OCI-LY7 (cell line): ENCODE data around the gene RASAL1. TPM values are rescaled to one million over a fixed set of nuclear protein-coding genes. Genes with fewer than 3 reads are reported as not detected.
A peak's percentile ranks its signal among the peaks of the same experiment; 100 is the strongest.

ENCODE experiments used
- BruUV-seq: library from RNA; stranded (reverse); fragments of 400-500 nt; replicated peaks from 2 replicates; lab custom pipeline; 2021; lab: Mats Ljungman, UMichigan
- CTCF ChIA-PET: fragments of 300-600 bp; sonication (Branson Sonifier 250); formaldehyde crosslinking; loops from one replicate; lab custom pipeline; 2022; ENCODE audit warnings: antibody characterized with exemption; ENCODE audit not compliant: unreplicated experiment; lab: Charles Lee
- POLR2A ChIA-PET: fragments of 300-600 bp; sonication (Branson Sonifier 250); formaldehyde crosslinking; loops from one replicate; lab custom pipeline; 2022; ENCODE audit warnings: antibody characterized with exemption; lab: Charles Lee
- DNase-seq: peaks from one replicate; pipeline ENCODE4 v3.0.0-alpha.2; 2015; ENCODE audit warnings: low spot score
- H2AFZ ChIP-seq: fragments of 200-600 bp; sonication (generic), shearing (Covaris generic); 2 replicates; pipeline ENCODE4 v1.6.1; 2014; ENCODE audit warnings: mild to moderate bottlenecking, antibody characterized with exemption, low read length, moderate library complexity
- H3K27ac ChIP-seq: fragments of 200-600 bp; sonication (generic); 2 replicates; pipeline ENCODE4 v1.5.1; 2014; ENCODE audit warnings: mixed run types, low read depth, mild to moderate bottlenecking, moderate library complexity, low read length, inconsistent platforms; ENCODE audit not compliant: poor library complexity, severe bottlenecking
- H3K36me3 ChIP-seq: fragments of 200-600 bp; sonication (generic); 2 replicates; pipeline ENCODE4 v1.6.1; 2014; ENCODE audit warnings: mild to moderate bottlenecking, antibody characterized with exemption, low read length, moderate library complexity, mixed read lengths; ENCODE audit not compliant: insufficient read depth
- H3K4me1 ChIP-seq: fragments of 200-600 bp; sonication (generic); 2 replicates; pipeline ENCODE4 v1.5.1; 2014; ENCODE audit warnings: mild to moderate bottlenecking, low read length; ENCODE audit not compliant: insufficient read depth, poor library complexity, severe bottlenecking
- H3K4me2 ChIP-seq: fragments of 200-600 bp; sonication (generic); 2 replicates; pipeline ENCODE4 v1.6.1; 2014; ENCODE audit warnings: mild to moderate bottlenecking, low read length
- H3K4me3 ChIP-seq: fragments of 200-600 bp; sonication (generic); 2 replicates; pipeline ENCODE4 v1.5.1; 2014; ENCODE audit warnings: mild to moderate bottlenecking, low read depth, low read length; ENCODE audit not compliant: poor library complexity, severe bottlenecking
- H3K79me2 ChIP-seq: fragments of 200-600 bp; sonication (generic); 2 replicates; pipeline ENCODE4 v1.6.1; 2016; ENCODE audit warnings: low read depth, mild to moderate bottlenecking, low read length, moderate library complexity, mixed read lengths; ENCODE audit not compliant: insufficient read depth
- H3K9me2 ChIP-seq: fragments of 200-600 bp; sonication (generic); 2 replicates; pipeline ENCODE4 v1.6.1; 2016; ENCODE audit warnings: mild to moderate bottlenecking, low read length, mixed read lengths; ENCODE audit not compliant: insufficient read depth
- H3K9me3 ChIP-seq: fragments of 200-600 bp; sonication (generic); 2 replicates; pipeline ENCODE4 v1.6.1; 2014; ENCODE audit warnings: mild to moderate bottlenecking, mixed run types, low read length, mixed read lengths
- H4K20me1 ChIP-seq: fragments of 200-600 bp; sonication (generic); 2 replicates; pipeline ENCODE4 v1.6.1; 2014; ENCODE audit warnings: mild to moderate bottlenecking, antibody characterized with exemption, low read length, moderate library complexity, mixed read lengths; ENCODE audit not compliant: insufficient read depth
- EZH2phosphoT487 ChIP-seq: fragments of 200-600 bp; sonication (generic); IDR thresholded peaks from 2 replicates; pipeline ENCODE4 v1.6.1; 2018; ENCODE audit warnings: low read depth, borderline replicate concordance, mild to moderate bottlenecking, mixed run types, antibody characterized with exemption, low read length, moderate library complexity, mixed read lengths
- intact Hi-C: fragments of 100-400 bp; cut with micrococcal nuclease; formaldehyde crosslinking; loops from one replicate; pipeline ENCODE4 v1.10.0; 2022; ENCODE audit not compliant: unreplicated experiment
- total RNA-seq, 2 experiments: library from RNA; depleted of rRNA in 1 of 2; stranded (reverse); fragments of >200 nt in 1 of 2; shearing (Covaris generic) in 1 of 2; gene quantifications; 2 replicates each; pipeline ENCODE4 v1.2.3, GENCODE V29; 2014 to 2022
- TF ChIP-seq, protein P1 (sequence below): fragments of 200-600 bp; sonication (generic); conservative IDR thresholded peaks from 2 replicates; pipeline ENCODE4 v1.5.1; 2014; ENCODE audit warnings: mild to moderate bottlenecking, antibody characterized with exemption, low read length, moderate library complexity, mixed read lengths

RASAL1 gene
- total RNA-seq, 2 experiments from 2014 or later, result 74.4 to 89.1 TPM

GRCh38 chr12:113140706-113141105, 5.1 kb upstream of the RASAL1 start:
- Histone ChIP-seq H3K4me1 (peaks cover 72% of the 10 kb centered on the region), H2AFZ (peak overlapping the region; percentile 74; the same call in 1 of the 2 replicates), H3K27ac (peak overlapping the region; percentile 39), H3K9me2 (no peaks in the 10 kb centered on the region), H3K79me2 (no peaks in the 10 kb centered on the region), H3K9me3 (no peaks in the 10 kb centered on the region), H3K4me2 (peak overlapping the region; percentile 84), H4K20me1 (no peaks in the 10 kb centered on the region), H3K4me3 (peak overlapping the region; percentile 57), H3K36me3 (no peaks in the 10 kb centered on the region)
- ChIA-PET POLR2A (interaction anchor here (0.8 to 2.2 kb wide), 4 partner anchors 12 to 44 kb away, joined by 3 to 5 read pairs (median 4); partner anchors contain the start of genes DDX54 and RITA1), CTCF (interaction anchor here (1.4 kb wide), 1 partner anchor 10 kb away, joined by 3 read pairs; no protein-coding TSS in a partner anchor)
- no peak for DNase-seq
- intact Hi-C loops, result no loop called here
- TF ChIP-seq EZH2phosphoT487, result no peak
- TF ChIP-seq, protein P1, sequence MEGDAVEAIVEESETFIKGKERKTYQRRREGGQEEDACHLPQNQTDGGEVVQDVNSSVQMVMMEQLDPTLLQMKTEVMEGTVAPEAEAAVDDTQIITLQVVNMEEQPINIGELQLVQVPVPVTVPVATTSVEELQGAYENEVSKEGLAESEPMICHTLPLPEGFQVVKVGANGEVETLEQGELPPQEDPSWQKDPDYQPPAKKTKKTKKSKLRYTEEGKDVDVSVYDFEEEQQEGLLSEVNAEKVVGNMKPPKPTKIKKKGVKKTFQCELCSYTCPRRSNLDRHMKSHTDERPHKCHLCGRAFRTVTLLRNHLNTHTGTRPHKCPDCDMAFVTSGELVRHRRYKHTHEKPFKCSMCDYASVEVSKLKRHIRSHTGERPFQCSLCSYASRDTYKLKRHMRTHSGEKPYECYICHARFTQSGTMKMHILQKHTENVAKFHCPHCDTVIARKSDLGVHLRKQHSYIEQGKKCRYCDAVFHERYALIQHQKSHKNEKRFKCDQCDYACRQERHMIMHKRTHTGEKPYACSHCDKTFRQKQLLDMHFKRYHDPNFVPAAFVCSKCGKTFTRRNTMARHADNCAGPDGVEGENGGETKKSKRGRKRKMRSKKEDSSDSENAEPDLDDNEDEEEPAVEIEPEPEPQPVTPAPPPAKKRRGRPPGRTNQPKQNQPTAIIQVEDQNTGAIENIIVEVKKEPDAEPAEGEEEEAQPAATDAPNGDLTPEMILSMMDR, result no peak
- no TSS peak for BruUV-seq

DNA sequence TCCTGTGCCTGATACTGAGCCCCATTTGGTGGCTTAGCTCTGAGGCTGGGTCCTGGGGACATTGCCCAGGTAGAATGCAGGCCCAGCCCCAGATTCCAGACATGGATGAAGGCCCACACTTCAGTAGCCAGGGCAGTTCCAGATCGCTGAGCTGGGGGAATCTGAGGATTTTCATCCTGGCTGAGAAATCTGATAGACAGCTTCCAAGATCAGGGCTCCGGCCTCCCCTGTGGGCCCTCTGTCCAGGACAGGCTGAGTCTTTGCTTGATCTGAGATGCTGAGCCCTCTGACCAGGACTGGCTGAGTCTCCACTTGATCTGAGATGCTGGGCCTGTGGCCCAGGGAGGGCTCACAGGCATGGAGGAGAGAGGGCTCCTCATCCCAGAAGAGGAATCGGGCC, 3.3 kb upstream of the RASAL1 start:
- Histone ChIP-seq H3K4me3 (no peak overlapping the region), H4K20me1 (0 out of 2 replicates have a peak, but pooled peaks cover 1% of the 10 kb centered on the region), H3K4me2 (no peak overlapping the region), H3K9me3 (no peaks in the 10 kb centered on the region), H2AFZ (no peak overlapping the region), H3K79me2 (peaks cover 16% of the 10 kb centered on the region), H3K9me2 (no peaks in the 10 kb centered on the region), H3K36me3 (peaks cover 16% of the 10 kb centered on the region), H3K4me1 (peaks cover 64% of the 10 kb centered on the region), H3K27ac (peak overlapping the region; percentile 30)
- DNase-seq, result no peak
- BruUV-seq, result no TSS peak
- POLR2A ChIA-PET, result interaction anchor here (0.9 to 2.1 kb wide), 3 partner anchors 13 to 34 kb away, joined by 3 to 5 read pairs (median 5); no protein-coding TSS in a partner anchor
- CTCF ChIA-PET, result interaction anchor here (0.7 to 1.5 kb wide), 2 partner anchors 14 to 15 kb away, joined by 3 read pairs; no protein-coding TSS in a partner anchor
- TF ChIP-seq, protein P1, result no peak
- TF ChIP-seq EZH2phosphoT487, result no peak
- intact Hi-C loops, result no loop called here
